OCI-LY3 (cell line): ENCODE measurements around the gene GPR137.
"Not testable (repeated sequence)": the region's sequence is repeated elsewhere in the genome, so short reads cannot be mapped to it uniquely, and the experiment has no call there.

ENCODE experiments used
- H2AFZ ChIP-seq: fragments of 200-600, 300-600 bp; shearing (Covaris generic); 2 replicates; pipeline ENCODE4 v1.6.0; 2014; ENCODE audit warnings: antibody characterized with exemption, low read depth, low read length
- H3K27ac ChIP-seq: fragments of 200-600, 300-600 bp; sonication (generic); 2 replicates; pipeline ENCODE4 v1.5.1; 2014; ENCODE audit warnings: mild to moderate bottlenecking, low read length, moderate library complexity, mixed read lengths
- H3K27me3 ChIP-seq: fragments of 200-600, 300-600 bp; sonication (generic); 2 replicates; pipeline ENCODE4 v1.6.1; 2014; ENCODE audit warnings: low read depth, low read length, mixed read lengths
- H3K36me3 ChIP-seq: fragments of 200-600, 300-600 bp; sonication (generic); replicated peaks from 2 replicates; pipeline ENCODE3; 2014; ENCODE audit warnings: low read depth, low read length, mixed read lengths
- H3K4me1 ChIP-seq: fragments of 300-600, 200-600 bp; sonication (generic); 2 replicates; pipeline ENCODE4 v1.6.1; 2014; ENCODE audit warnings: low read length, mixed read lengths
- H3K4me2 ChIP-seq: fragments of 200-600, 300-600 bp; sonication (generic); 2 replicates; pipeline ENCODE4 v1.6.1; 2014; ENCODE audit warnings: low read length, mixed read lengths
- H3K4me3 ChIP-seq: fragments of 300-600, 200-600 bp; sonication (generic); 2 replicates; pipeline ENCODE4 v1.5.1; 2014; ENCODE audit warnings: antibody characterized with exemption, mild to moderate bottlenecking, low read length, moderate library complexity
- H3K79me2 ChIP-seq: fragments of 300-600, 200-600 bp; shearing (Covaris generic); 2 replicates; pipeline ENCODE4 v1.6.1; 2014; ENCODE audit warnings: mild to moderate bottlenecking, low read length, mixed read lengths
- H3K9ac ChIP-seq: fragments of 300-600, 200-600 bp; shearing (Covaris generic); 2 replicates; pipeline ENCODE4 v1.6.0; 2014; ENCODE audit warnings: mild to moderate bottlenecking, low read length, moderate library complexity
- H3K9me3 ChIP-seq: fragments of 200-600, 300-600 bp; shearing (Covaris generic); 2 replicates; pipeline ENCODE4 v1.6.1; 2014; ENCODE audit warnings: low read length, mixed read lengths; ENCODE audit not compliant: insufficient read depth
- H4K20me1 ChIP-seq: fragments of 200-600, 300-600 bp; sonication (generic); 2 replicates; pipeline ENCODE4 v1.6.1; 2016; ENCODE audit warnings: low read length, mixed read lengths; ENCODE audit not compliant: insufficient read depth
- EZH2phosphoT487 ChIP-seq: fragments of 200-600 bp; shearing (Covaris generic); IDR thresholded peaks from 2 replicates; pipeline ENCODE4 v1.6.1; 2018; ENCODE audit warnings: antibody characterized with exemption, mixed run types, low read depth
- TF ChIP-seq, protein P1 (sequence below): fragments of 200-600, 300-600 bp; sonication (generic); IDR thresholded peaks from 2 replicates; pipeline ENCODE4 v1.5.1; 2014; ENCODE audit warnings: antibody characterized with exemption, low read length, low read depth

GPR137 gene

DNA sequence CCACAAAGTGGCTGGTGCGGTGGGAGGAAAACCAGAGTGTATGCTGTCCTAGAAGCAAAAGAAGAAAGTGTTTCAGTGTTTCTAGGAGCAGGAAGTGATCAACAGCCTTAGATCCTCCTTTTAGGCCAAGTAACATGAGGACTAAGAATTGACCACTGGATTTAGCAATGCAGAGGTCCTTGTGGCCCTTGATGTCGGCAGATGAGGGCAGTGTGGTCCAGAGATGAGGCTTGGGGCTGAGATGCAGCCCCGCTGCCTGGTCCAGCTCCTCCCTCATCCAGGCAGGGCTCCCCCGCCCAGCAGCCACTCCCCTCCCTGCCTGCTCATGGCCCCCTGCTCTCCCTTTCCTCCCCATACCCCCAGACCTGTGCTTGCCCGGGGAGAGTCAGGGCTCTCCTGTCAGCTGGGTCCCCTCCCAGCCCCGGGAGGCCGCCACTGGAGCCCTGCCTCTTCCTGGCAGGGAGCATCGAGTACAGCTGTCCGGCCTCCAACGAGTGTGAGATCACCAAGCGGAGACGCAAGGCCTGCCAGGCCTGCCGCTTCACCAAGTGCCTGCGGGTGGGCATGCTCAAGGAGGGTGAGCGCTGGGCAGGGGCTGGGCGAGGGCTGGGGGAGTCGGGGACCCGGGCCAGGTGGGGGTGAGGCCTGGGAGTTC lies 28.0 kb downstream of the GPR137 start:
- Histone ChIP-seq H3K4me3 (no peak overlapping the region), H3K27me3 (no peaks in the 10 kb centered on the region), H3K36me3 (peaks cover 17% of the 10 kb centered on the region), H3K4me1 (peaks cover 8% of the 10 kb centered on the region), H3K9ac (no peak overlapping the region), H2AFZ (no peak overlapping the region), H3K4me2 (no peak overlapping the region), H3K27ac (no peak overlapping the region), H4K20me1 (no peaks in the 10 kb centered on the region), H3K9me3 (no peaks in the 10 kb centered on the region), H3K79me2 (peaks cover 59% of the 10 kb centered on the region)
- TF ChIP-seq, protein P1, sequence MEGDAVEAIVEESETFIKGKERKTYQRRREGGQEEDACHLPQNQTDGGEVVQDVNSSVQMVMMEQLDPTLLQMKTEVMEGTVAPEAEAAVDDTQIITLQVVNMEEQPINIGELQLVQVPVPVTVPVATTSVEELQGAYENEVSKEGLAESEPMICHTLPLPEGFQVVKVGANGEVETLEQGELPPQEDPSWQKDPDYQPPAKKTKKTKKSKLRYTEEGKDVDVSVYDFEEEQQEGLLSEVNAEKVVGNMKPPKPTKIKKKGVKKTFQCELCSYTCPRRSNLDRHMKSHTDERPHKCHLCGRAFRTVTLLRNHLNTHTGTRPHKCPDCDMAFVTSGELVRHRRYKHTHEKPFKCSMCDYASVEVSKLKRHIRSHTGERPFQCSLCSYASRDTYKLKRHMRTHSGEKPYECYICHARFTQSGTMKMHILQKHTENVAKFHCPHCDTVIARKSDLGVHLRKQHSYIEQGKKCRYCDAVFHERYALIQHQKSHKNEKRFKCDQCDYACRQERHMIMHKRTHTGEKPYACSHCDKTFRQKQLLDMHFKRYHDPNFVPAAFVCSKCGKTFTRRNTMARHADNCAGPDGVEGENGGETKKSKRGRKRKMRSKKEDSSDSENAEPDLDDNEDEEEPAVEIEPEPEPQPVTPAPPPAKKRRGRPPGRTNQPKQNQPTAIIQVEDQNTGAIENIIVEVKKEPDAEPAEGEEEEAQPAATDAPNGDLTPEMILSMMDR: no peak
- TF ChIP-seq EZH2phosphoT487: no peak

DNA sequence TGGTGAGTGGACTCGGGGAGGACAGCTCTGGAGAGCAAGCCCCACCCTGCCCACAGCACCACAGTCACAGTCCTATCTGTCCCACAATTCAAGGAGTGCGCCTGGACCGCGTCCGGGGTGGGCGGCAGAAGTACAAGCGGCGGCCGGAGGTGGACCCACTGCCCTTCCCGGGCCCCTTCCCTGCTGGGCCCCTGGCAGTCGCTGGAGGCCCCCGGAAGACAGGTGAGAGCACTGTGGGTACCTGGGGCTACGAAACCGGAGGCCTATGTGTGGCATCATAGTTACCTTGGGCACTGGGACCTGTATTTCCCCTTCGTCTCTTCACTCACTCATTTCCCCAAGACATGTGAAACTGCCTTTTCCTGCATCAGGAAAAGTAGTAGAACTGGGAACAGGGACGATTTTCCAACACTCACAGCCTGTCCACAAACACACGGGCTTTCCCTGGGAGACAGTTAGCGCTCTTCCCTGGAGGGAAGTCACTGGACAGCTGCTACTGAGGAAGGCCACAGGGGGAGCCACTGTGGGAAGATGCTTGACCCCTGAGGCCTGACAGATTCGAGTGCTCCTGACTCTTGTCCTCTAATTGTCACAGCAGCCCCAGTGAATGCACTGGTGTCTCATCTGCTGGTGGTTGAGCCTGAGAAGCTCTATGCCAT lies 28.6 kb downstream of the GPR137 start:
- H3K4me3 ChIP-seq: no peak overlapping the region
- no peak overlapping the region for H2AFZ ChIP-seq
- no peak overlapping the region for H3K4me2 ChIP-seq
- no peak overlapping the region for H3K27ac ChIP-seq
- H3K79me2 ChIP-seq: peaks cover 65% of the 10 kb centered on the region
- no peaks in the 10 kb centered on the region for H3K27me3 ChIP-seq
- H3K36me3 ChIP-seq: peaks cover 17% of the 10 kb centered on the region
- H4K20me1 ChIP-seq: no peaks in the 10 kb centered on the region
- H3K4me1 ChIP-seq: peaks cover 13% of the 10 kb centered on the region
- H3K9ac ChIP-seq: no peak overlapping the region
- no peak for TF ChIP-seq EZH2phosphoT487
- TF ChIP-seq, protein P1: no peak
- H3K9me3 ChIP-seq: no peaks in the 10 kb centered on the region

DNA sequence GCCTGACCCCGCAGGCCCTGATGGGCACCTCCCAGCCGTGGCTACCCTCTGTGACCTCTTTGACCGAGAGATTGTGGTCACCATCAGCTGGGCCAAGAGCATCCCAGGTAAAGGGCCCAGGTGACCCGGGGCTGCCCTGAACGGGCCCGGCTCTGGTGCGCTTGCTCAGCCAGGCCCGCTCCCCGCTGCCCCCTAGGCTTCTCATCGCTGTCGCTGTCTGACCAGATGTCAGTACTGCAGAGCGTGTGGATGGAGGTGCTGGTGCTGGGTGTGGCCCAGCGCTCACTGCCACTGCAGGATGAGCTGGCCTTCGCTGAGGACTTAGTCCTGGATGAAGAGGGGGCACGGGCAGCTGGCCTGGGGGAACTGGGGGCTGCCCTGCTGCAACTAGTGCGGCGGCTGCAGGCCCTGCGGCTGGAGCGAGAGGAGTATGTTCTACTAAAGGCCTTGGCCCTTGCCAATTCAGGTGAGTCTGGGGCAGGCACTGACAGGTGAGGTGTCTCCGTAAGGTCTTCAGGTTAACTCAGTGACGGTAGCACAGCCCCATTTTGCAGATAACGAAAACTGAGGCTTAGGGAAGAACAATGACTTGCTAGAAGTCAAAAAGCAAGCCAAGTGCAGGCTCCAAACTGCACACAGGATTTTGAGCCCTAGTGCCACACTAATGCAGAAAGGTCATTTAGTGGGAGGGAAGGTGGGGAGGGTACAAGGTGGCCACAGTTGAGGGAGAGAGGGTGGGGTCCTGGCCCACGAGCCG lies 29.3 kb downstream of the GPR137 start:
- Histone ChIP-seq H3K36me3 (peaks cover 14% of the 10 kb centered on the region), H2AFZ (no peak overlapping the region), H3K27ac (no peak overlapping the region), H3K4me2 (no peak overlapping the region), H3K9ac (no peak overlapping the region), H3K79me2 (peaks cover 61% of the 10 kb centered on the region), H4K20me1 (no peaks in the 10 kb centered on the region), H3K27me3 (no peaks in the 10 kb centered on the region), H3K9me3 (no peaks in the 10 kb centered on the region), H3K4me1 (peaks cover 14% of the 10 kb centered on the region), H3K4me3 (no peak overlapping the region)
- TF ChIP-seq EZH2phosphoT487: no peak
- TF ChIP-seq, protein P1: no peak

DNA sequence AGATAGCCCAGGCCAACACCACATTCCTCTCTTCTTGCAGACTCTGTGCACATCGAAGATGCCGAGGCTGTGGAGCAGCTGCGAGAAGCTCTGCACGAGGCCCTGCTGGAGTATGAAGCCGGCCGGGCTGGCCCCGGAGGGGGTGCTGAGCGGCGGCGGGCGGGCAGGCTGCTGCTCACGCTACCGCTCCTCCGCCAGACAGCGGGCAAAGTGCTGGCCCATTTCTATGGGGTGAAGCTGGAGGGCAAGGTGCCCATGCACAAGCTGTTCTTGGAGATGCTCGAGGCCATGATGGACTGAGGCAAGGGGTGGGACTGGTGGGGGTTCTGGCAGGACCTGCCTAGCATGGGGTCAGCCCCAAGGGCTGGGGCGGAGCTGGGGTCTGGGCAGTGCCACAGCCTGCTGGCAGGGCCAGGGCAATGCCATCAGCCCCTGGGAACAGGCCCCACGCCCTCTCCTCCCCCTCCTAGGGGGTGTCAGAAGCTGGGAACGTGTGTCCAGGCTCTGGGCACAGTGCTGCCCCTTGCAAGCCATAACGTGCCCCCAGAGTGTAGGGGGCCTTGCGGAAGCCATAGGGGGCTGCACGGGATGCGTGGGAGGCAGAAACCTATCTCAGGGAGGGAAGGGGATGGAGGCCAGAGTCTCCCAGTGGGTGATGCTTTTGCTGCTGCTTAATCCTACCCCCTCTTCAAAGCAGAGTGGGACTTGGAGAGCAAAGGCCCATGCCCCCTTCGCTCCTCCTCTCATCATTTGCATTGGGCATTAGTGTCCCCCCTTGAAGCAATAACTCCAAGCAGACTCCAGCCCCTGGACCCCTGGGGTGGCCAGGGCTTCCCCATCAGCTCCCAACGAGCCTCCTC lies 30.2 kb downstream of the GPR137 start:
- H3K79me2 ChIP-seq: peaks cover 56% of the 10 kb centered on the region
- peaks cover 18% of the 10 kb centered on the region for H3K36me3 ChIP-seq
- H3K4me1 ChIP-seq: peaks cover 14% of the 10 kb centered on the region
- H3K27ac ChIP-seq: peak overlapping the region; percentile 93
- peak overlapping the region; percentile 90 for H3K9ac ChIP-seq
- peak overlapping the region; percentile 72 for H3K4me2 ChIP-seq
- not testable (repeated sequence) for H3K9me3 ChIP-seq, H2AFZ ChIP-seq, H4K20me1 ChIP-seq, H3K27me3 ChIP-seq
- H3K4me3 ChIP-seq: peak overlapping the region; percentile 85
